ENCODE data around the gene MORN1. TPM values are rescaled to one million over a fixed set of nuclear protein-coding genes. Genes with fewer than 3 reads are reported as not detected.

MORN1 gene
- polyA plus RNA-seq, 1 donor (not counting 4 experiments of a cell fraction or from before 2014, with no cell fraction given) = 2.1 TPM

GRCh38 chr1:2415801-2416208 lies 24.5 kb upstream of the MORN1 start:
- dilution Hi-C loops (cut with MboI; ENCODE audit: extremely low pct_ligation_motif_present, low sequenced_read_pairs) = loop anchor here (25.0 kb wide), 1 partner anchor 996 kb away; no protein-coding TSS in a partner anchor
- peak overlapping the region in 2 of 3 experiments; percentile 26 to 45 for H3K4me3 ChIP-seq (ENCODE audit: control insufficient read depth in 2 of 3, extremely low read depth in 1 of 3, insufficient read depth in 2 of 3, low read depth in 1 of 3, low read length in 3 of 3)
- H3K4me2 ChIP-seq (ENCODE audit: control insufficient read depth, extremely low read depth, insufficient read depth, low read depth, low read length) = peak overlapping the region; percentile 69
- no peaks in the 10 kb centered on the region for H3K27me3 ChIP-seq (ENCODE audit: control insufficient read depth, extremely low read depth, insufficient read depth, low read length)
- H3K36me3 ChIP-seq (ENCODE audit: control insufficient read depth in 2 of 2, extremely low read depth in 1 of 2, insufficient read depth in 2 of 2, low read length in 2 of 2) = no peaks in the 10 kb centered on the region
- TF ChIP-seq CTCF (optimal IDR thresholded peaks at IDR 0.05 in 1 of 3, IDR thresholded peaks at IDR 0.05 in 1 of 3, conservative IDR thresholded peaks at IDR 0.05 in 1 of 3; ENCODE audit: extremely low read depth in 1 of 3, insufficient read depth in 2 of 3, low read length in 3 of 3) = peak in 2 of 3 experiments; percentile 11 to 35
- no peak for TF ChIP-seq EZH2 (IDR thresholded peaks at IDR 0.05; ENCODE audit: low read length)
- peaks cover 9% of the 10 kb centered on the region for H3K79me2 ChIP-seq (ENCODE audit: control insufficient read depth, insufficient read depth, low read length)
- H4K20me1 ChIP-seq (ENCODE audit: control insufficient read depth, extremely low read depth, insufficient read depth, low read length) = no peaks in the 10 kb centered on the region
- no peak for FAIRE-seq
- H3K9me3 ChIP-seq (ENCODE audit: control insufficient read depth, low read depth, low read length) = no peaks in the 10 kb centered on the region
- no peaks in the 10 kb centered on the region for H3K9me1 ChIP-seq (ENCODE audit: control insufficient read depth, extremely low read depth, insufficient read depth, low read length)
- peak overlapping the region; percentile 35 for H2AFZ ChIP-seq (ENCODE audit: control insufficient read depth, low read length)
- no peak overlapping the region for H3K27ac ChIP-seq (ENCODE audit: control insufficient read depth, insufficient read depth, low read length)
- H3K4me1 ChIP-seq (ENCODE audit: control insufficient read depth, extremely low read depth, insufficient read depth, low read length) = peaks cover 36% of the 10 kb centered on the region
- H3K9ac ChIP-seq (ENCODE audit: control insufficient read depth, extremely low read depth, insufficient read depth, low read length) = no peak overlapping the region
- no peak for DNase-seq (ENCODE audit: low read depth, low spot score)

GRCh38 chr1:2415337-2415736 lies 24.0 kb upstream of the MORN1 start:
- dilution Hi-C loops (cut with MboI; ENCODE audit: extremely low pct_ligation_motif_present, low sequenced_read_pairs) = loop anchor here (25.0 kb wide), 1 partner anchor 997 kb away; no protein-coding TSS in a partner anchor
- Histone ChIP-seq H3K9ac (ENCODE audit: control insufficient read depth, extremely low read depth, insufficient read depth, low read length) (no peak overlapping the region), H2AFZ (ENCODE audit: control insufficient read depth, low read length) (no peak overlapping the region), H4K20me1 (ENCODE audit: control insufficient read depth, extremely low read depth, insufficient read depth, low read length) (no peaks in the 10 kb centered on the region), H3K9me1 (ENCODE audit: control insufficient read depth, extremely low read depth, insufficient read depth, low read length) (no peaks in the 10 kb centered on the region), H3K36me3 (ENCODE audit: control insufficient read depth in 2 of 2, extremely low read depth in 1 of 2, insufficient read depth in 2 of 2, low read length in 2 of 2) (no peaks in the 10 kb centered on the region), H3K79me2 (ENCODE audit: control insufficient read depth, insufficient read depth, low read length) (peaks cover 9% of the 10 kb centered on the region), H3K4me3 (ENCODE audit: control insufficient read depth in 2 of 3, extremely low read depth in 1 of 3, insufficient read depth in 2 of 3, low read depth in 1 of 3, low read length in 3 of 3) (no peak overlapping the region), H3K27ac (ENCODE audit: control insufficient read depth, insufficient read depth, low read length) (no peak overlapping the region), H3K4me2 (ENCODE audit: control insufficient read depth, extremely low read depth, insufficient read depth, low read depth, low read length) (no peak overlapping the region), H3K9me3 (ENCODE audit: control insufficient read depth, low read depth, low read length) (no peaks in the 10 kb centered on the region), H3K4me1 (ENCODE audit: control insufficient read depth, extremely low read depth, insufficient read depth, low read length) (peaks cover 36% of the 10 kb centered on the region), H3K27me3 (ENCODE audit: control insufficient read depth, extremely low read depth, insufficient read depth, low read length) (no peaks in the 10 kb centered on the region)
- DNase-seq (ENCODE audit: low read depth, low spot score) (no peak), FAIRE-seq (no peak)
- TF ChIP-seq EZH2 (IDR thresholded peaks at IDR 0.05; ENCODE audit: low read length) (no peak), CTCF (optimal IDR thresholded peaks at IDR 0.05 in 1 of 3, IDR thresholded peaks at IDR 0.05 in 1 of 3, conservative IDR thresholded peaks at IDR 0.05 in 1 of 3; ENCODE audit: extremely low read depth in 1 of 3, insufficient read depth in 2 of 3, low read length in 3 of 3) (no peak)
